HL-60/S4 treated with phorbol 12-myristate 13-acetate at 8.2 ng/mL for 4 days and 3 days (cell line): ENCODE data around the gene DDTL.
"Not testable (repeated sequence)": the region's sequence is repeated elsewhere in the genome, so short reads cannot be mapped to it uniquely, and the experiment has no call there.

Experiments
- in situ Hi-C: fragments of 300-500 bp; cut with MboI; formaldehyde crosslinking; loops from 2 replicates; pipeline ENCODE4 v1.15.0; 2022; ENCODE audit warnings: low sequenced_read_pairs

Gene DDTL

GRCh38 chr22:23966568-23966967 lies at the start of gene DDTL:
Gene DDTL (plus strand): TSS chr22:23966888. CDS start chr22:23966915, 27 bp downstream.
- in situ Hi-C loops, result not testable (repeated sequence)

DNA sequence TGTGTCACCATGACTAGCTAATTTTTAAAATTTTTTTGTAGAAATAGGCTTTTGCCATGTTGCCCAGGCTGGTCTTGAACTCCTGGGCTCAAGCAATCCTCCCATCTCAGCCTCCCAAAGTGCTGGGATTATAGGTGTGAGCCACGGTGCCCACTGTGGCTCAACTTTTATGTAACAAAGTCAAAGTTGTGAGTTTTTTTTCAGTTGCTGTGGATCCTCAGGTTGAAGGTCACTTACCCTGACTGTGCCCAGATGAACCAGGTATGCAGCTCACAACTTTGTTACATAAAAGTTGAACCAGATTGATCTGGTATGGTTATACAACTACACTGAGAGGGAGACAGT lies 46.4 kb upstream of the DDTL start:
- in situ Hi-C loops, result not testable (repeated sequence)

GRCh38 chr22:23921586-23922201 lies 45.0 kb upstream of the DDTL start:
- in situ Hi-C loops, result not testable (repeated sequence)

- in situ Hi-C loops, result no loop called here
These were observed 43.8 kb upstream of the DDTL start for GRCh38 chr22:23922921-23923320.

DNA sequence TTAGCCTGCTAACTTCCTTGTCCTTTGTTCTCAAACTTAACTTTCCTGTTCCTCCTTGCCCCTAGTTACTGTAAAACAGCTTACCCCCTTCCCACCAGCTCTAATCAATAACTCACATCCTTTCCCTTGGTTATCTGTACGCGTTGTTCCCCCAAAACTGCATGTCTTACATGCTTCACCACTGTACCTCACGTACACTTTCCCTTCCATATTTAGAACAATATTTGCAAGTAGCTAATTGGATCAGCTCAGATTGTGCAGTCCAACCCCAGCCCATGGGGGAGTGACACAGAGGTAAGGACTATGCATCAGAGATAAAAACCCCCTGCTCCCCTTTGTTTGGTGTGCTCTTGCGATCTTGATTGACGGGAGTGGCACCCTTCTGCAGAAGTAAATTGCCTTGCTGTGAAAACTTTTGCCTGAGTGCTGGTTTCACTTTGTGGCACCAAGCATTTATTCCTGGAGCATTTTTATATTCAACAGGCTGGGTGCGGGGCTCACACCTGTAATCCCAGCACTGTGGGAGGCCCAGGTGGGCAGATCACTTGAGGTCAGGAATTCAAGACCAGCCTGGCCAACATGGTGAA lies 41.6 kb upstream of the DDTL start:
- in situ Hi-C loops, result no loop called here

DNA sequence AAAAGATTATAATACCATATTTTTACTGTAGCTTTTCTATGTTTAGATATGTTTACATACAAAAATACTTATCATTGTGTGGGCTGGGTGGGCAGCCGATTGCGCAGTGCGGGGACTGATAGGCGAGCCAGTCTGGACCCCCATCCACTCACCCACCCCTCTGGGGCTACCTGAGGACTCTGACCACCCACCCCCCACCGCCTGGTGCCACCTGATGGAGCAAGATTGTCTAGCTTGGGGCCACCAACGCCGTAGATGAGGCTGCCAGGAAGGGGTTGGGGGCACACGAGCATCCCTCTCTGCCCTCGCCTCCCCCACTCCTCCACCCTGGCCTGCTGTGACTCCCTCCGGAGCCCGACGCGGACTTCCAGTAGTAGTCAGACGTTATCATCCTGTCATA lies 40.1 kb upstream of the DDTL start:
- in situ Hi-C loops, result no loop called here

GRCh38 chr22:23938328-23939016 lies 28.2 kb upstream of the DDTL start:
- in situ Hi-C loops, result no loop called here

- in situ Hi-C loops, result no loop called here
These were observed 27.7 kb upstream of the DDTL start for GRCh38 chr22:23939017-23939357.

- in situ Hi-C loops, result not testable (repeated sequence)
These were observed 26.5 kb upstream of the DDTL start for GRCh38 chr22:23940166-23940565.

- in situ Hi-C loops, result not testable (repeated sequence)
These were observed 19.3 kb upstream of the DDTL start for GRCh38 chr22:23947391-23947790.

- in situ Hi-C loops, result not testable (repeated sequence)
These were observed 16.9 kb upstream of the DDTL start for GRCh38 chr22:23949764-23950163.

- in situ Hi-C loops, result not testable (repeated sequence)
These were observed 15.3 kb upstream of the DDTL start for GRCh38 chr22:23951383-23951782.

DNA sequence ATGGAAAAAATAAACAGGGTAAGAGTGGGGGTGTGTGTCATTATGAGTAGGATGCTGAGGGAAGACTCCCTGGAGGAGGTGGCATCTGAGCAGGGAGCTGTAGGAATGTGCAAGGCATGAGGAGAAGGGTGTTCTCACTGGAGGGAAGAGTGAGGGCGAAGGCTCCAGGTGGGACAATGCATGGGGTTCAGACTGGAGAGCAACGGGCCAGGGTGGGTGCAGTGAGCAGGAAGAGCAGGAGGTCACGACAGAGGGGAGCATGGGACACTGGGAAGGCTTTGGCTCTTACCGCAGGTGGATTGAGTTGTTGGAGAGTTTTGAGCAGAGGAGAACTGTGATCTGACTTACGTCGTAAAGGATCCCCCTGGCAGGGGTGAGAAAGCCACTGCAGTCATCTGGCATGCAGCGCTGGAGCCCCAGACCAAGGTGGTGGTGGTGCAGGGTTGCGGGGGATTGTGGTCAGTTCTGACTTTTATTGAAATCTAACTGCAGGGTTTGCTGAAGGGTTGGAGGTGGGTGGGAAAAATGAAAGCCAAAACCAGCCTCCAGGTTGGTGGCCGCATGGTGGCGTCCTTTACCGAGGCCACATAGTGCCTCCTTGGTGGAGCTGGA lies 13.8 kb upstream of the DDTL start:
- in situ Hi-C loops, result not testable (repeated sequence)

DNA sequence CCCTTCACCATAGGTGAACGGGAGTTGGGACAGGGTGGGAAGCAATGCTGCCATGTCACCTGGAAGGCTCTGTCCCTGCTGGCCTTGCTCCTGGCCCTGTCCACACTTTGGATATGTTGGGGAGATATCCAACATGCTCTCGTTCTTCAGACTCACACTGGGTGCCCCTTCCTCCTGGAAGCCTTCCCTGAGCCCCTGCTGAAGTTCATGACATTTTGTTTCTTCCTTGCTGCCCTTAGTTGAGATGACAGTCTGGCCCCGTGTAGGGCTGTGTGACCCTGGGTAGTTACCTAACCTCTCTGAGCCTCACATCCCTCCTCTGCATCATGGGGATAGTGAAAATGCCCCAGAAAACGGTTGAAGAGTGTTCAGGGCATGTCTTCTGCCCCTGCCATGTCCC lies 13.2 kb upstream of the DDTL start:
- in situ Hi-C loops, result not testable (repeated sequence)

DNA sequence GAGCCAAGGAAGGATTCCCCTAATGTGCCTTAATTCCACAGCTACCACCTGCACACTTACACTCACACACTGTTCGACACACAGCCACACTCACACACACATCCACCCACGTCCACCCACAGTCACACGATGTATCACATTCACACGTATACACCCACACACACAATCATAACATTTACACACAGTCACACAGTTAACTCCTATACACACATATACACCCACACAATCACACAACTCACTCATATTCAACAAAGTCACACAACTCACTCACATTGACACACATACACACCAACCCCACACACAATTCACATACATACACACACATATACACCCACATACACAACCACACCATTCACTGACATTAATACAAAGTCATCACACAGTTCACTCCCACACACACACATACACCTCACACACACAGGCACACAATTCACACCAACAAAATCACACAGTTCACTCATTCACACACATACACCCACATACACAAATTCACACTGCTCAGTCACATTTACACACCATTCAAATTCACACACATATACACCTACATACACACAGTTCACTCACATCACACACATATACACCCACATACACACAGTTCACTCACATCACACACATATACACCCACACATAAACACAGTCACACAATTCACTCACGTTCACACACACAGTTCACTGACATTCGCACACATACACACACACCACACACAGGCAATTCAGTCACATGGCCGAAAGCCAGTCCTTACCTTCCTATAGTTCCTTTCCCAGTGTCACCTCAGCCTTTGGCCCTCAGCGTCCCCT lies 12.3 kb upstream of the DDTL start:
- in situ Hi-C loops, result not testable (repeated sequence)

DNA sequence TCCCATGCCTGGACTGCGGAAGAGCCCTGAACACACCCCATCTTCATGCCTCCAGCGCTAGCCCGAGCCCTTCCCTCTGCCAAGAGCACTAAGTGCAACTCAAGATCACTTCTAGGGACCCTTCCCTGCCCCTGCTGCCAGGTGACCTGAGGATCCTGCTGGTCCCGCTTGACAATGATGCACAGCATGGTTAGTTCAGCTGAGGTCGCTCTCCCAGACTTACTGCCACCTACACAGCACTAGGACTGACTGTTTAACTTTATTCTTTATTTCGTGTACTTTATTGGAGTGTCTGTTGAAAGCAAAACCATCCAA lies 11.7 kb upstream of the DDTL start:
- in situ Hi-C loops, result not testable (repeated sequence)

DNA sequence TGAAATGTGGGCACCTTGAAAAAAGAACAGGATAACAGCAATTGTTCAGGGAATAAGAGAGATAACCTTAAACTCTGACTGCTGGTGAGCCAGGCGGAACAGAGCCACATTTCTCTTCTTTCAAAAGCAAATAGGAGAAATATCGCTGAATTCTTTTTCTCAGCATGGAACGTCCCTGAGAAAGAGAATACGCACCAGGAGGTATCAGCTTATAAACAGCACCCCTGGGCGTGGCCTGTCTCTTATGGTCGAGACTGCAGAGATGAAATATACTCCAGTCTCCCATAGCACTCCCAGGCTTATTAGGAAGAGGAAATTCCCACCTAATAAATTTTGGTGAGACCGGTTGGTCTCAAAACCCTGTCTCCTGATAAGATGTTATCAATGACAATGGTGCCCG lies 10.8 kb upstream of the DDTL start:
- in situ Hi-C loops, result not testable (repeated sequence)

DNA sequence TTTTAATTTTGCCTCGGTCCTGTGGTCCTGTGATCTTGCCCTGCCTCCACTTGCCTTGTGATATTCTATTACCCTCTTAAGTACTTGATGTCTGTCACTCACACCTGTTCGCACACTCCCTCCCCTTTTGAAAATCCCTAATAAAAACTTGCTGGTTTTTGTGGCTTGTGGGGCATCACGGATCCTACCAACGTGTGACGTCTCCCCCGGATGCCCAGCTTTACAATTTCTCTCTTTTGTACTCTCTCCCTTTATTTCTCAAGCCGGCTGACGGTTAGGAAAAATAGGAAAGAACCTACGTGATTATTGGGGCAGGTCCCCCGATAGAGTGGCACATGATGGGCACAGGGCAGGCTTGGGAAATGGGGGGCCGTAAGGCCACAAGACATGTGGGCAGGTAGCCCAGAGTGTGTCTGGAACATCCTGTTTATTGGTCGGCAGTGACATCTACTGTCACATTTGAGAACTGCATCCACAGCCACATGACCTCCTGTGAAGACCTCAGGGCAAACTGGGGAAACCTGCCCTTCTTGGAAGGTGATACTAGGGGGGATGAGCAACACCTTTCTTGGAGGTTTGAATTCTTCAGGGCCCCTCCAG lies 10.3 kb upstream of the DDTL start:
- in situ Hi-C loops, result not testable (repeated sequence)

- in situ Hi-C loops, result not testable (repeated sequence)
These were observed 5.5 kb upstream of the DDTL start, which contains the start of gene GSTT2B for GRCh38 chr22:23961084-23961771. Gene GSTT2B (minus strand): TSS chr22:23961195. CDS start chr22:23961131, 64 bp downstream.

- in situ Hi-C loops, result not testable (repeated sequence)
These were observed 594 bp upstream of the DDTL start for GRCh38 chr22:23966094-23966493.
